Breast epithelium (tissue), 3 donors: ENCODE measurements around the gene METAP2.

Experiments used
- POLR2A ChIP-seq: fragments of 450-650 bp; IDR thresholded peaks from one replicate; pipeline ENCODE4 v1.6.1; 2016; ENCODE audit warnings: antibody characterized with exemption, mild to moderate bottlenecking, moderate library complexity
- TF ChIP-seq, protein P1 (sequence below), 3 donors: fragments of 450-650 bp; IDR thresholded peaks; one replicate each; pipeline ENCODE4 v1.5.1; 2016 to 2017; ENCODE audit warnings: antibody characterized with exemption in 3 of 3, mild to moderate bottlenecking in 3 of 3, moderate library complexity in 3 of 3

DNA sequence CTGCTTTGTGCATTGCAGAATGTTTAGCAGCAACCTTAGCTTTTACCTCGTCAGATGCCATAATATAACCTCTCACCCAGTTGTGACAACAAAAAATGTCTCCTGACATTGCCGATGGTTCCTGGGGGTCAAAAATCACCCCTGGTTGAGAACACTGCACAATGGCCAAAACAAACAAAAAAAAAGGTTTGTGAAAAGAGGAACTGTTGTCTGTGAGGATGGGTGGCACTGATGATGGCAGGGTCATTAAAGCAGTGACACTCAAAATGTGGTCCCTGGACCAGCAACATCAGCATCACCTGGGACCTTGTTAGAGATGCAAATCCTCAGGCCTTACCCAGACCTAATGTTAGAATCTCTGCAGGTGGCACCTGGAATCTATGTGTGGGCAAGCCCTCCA lies 36.4 kb upstream of the METAP2 start:
- no peak for TF ChIP-seq POLR2A
- TF ChIP-seq, protein P1, sequence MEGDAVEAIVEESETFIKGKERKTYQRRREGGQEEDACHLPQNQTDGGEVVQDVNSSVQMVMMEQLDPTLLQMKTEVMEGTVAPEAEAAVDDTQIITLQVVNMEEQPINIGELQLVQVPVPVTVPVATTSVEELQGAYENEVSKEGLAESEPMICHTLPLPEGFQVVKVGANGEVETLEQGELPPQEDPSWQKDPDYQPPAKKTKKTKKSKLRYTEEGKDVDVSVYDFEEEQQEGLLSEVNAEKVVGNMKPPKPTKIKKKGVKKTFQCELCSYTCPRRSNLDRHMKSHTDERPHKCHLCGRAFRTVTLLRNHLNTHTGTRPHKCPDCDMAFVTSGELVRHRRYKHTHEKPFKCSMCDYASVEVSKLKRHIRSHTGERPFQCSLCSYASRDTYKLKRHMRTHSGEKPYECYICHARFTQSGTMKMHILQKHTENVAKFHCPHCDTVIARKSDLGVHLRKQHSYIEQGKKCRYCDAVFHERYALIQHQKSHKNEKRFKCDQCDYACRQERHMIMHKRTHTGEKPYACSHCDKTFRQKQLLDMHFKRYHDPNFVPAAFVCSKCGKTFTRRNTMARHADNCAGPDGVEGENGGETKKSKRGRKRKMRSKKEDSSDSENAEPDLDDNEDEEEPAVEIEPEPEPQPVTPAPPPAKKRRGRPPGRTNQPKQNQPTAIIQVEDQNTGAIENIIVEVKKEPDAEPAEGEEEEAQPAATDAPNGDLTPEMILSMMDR (IDR thresholded peaks at IDR 0.05): no peak
